GM19395 (cell line): ENCODE data around the gene RESF1.
"Not testable (repeated sequence)": the region's sequence is repeated elsewhere in the genome, so short reads cannot be mapped to it uniquely, and the experiment has no call there.

Source experiments
- ATAC-seq: cut with Tn5 transposase; IDR thresholded peaks from one replicate; pipeline ENCODE4 v1.9.1; 2021; ENCODE audit warnings: mild to moderate bottlenecking, moderate library complexity; ENCODE audit not compliant: unreplicated experiment

Gene RESF1

DNA sequence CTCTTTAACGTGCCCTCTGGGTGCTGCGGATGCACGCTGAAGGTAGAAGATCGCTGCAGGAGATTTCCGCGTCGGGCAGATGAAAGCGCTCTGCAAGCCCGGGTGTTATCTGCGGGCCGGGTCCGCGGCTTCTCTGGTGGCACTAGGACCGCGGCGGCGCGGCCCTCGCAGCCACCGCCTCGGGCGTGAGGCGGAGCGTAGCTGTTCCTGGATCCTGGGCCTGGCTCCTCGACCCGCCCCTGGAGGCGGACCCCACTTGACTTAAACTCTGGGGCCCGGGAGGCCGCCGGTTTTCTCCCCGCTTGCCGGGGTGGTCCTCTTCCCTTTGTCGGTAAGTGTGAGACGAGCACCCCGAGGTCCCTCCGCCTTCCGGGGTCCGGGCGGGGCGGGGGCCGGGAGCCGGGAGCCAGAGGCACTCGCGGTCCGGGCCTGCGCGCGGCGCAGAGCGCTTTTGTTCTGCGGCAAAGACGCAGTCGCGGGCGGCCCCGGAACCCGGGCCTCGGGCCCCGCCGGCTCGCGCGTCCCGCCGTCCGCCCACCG, at the start of gene RESF1:
Gene RESF1 (plus strand): TSS at position 255 of the 540 bp plus-strand sequence. CDS start 21,541 bp downstream, outside the sequence.
- peak; percentile 85 for ATAC-seq

DNA sequence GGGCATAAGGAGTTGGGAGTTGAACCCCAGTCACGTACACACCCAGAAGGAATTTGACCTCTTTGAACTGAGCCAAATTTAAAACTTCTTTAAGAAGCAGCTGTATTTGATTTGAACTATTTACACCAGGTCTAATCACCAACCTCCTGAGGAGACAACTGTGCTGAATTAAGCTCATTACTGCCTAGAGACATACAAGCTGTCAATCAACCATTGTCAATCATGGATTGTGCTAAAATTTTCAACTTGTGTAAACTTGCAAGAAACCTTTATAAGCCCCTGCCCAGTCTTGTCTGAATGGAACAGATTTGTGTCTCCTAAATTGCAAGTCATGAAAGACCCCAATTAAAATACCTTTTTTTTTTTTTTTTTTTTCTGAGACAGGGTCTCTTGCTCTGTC, 44.3 kb upstream of the RESF1 start:
- no peak for ATAC-seq

DNA sequence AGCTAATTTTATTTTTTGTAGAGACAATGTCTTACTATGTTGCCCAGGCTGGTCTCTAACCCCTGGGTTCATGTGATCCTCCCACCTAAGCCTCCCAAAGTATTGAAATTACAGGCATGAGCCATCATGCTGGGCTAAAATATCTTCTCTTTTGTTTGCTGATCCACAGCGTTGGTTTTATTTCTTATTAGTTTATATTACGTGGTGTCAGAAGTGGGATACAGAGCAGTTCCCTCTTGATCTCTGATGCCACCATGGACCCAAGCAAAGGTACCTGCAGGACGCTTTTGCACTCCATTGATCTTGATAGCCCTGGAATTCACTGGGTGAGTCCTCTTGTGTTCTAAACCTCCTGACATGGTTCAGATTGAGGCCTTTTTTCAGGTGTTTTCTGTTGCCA, 43.8 kb upstream of the RESF1 start:
- ATAC-seq = no peak

GRCh38 chr12:31922341-31923062, 36.7 kb upstream of the RESF1 start:
- ATAC-seq = no peak

- no peak for ATAC-seq
Observed at GRCh38 chr12:31923063-31923412, 36.2 kb upstream of the RESF1 start.

DNA sequence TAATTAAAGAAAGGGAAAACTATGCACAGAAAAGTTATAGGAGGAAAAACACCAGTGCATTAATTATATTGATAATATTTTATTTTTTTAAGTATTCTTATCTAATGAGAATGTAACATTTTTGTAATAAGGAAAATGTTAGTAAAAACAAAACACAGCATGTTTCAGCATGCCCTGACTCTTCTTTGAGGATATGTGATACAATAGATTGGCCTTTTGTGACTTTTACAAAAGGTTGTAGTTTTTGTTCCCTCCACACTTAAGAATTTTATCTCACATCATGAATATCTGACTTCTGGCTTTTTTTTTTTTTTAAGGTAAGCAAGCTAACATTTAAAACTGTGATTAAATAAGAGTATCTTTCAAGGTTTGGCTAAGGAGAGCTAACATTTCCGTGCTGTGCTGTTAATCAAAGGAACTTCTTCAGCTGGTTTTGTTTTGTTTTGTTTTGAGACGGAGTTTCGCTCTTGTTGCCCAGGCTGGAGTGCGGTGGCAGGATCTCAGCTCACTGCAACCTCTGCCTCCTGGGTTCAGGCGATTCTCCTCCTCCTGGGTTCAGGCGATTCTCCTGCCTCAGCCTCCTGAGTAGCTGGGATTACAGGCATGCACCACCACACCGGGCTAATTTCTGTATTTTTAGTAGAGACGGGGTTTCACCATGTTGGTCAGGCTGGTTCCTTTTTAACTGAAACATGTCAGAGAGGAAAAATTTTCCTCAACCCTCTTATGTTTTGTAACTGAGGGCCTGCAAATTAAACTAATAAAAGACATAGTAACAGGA, 30.8 kb upstream of the RESF1 start:
- ATAC-seq = peak; percentile 67

DNA sequence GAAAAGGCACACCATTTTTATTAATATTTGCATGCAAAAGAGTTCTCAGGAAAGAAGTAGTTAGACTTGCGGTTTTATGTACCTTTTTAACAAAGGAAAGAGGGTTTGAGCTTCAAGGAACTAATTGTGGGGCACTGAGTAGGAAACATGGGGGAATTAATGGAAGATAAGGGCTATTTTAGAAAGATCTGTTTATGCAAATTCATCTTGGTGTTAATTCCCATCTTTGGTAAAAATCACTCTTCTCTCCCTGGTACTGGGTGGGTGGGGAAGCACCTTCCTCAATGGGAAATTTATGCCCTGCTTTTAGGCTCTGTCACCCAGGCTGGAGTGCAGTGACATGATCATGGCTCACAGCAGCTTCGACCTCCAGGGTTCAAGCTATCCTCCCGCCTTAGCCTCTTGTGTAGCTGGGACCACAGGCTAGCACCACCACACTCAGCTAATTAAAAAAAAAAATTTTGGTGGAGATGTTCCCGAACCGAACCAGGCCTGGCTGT, 30.1 kb upstream of the RESF1 start:
- no peak for ATAC-seq

GRCh38 chr12:31931796-31932715, 27.2 kb upstream of the RESF1 start:
- no peak for ATAC-seq

DNA sequence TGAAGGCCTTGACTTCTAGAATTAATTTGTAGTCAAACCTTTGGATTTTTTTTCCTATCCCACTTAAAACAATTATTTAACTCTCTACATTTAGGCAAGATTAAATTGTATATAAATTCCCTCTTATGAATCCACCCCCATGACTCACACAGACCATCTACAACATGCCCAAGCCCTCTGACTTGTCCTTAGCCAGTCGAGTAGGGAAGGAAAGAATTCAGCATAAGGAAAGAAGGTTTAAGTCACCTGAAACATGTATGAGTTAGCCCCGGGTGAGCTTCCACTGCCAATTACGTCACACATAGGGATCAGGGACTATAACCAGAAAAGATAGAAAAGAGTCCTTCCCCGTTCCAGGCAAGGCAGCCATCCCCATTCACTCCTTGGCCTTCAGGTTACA, 14.9 kb upstream of the RESF1 start:
- no peak for ATAC-seq

GRCh38 chr12:31947971-31948370, 11.2 kb upstream of the RESF1 start:
- no peak for ATAC-seq

DNA sequence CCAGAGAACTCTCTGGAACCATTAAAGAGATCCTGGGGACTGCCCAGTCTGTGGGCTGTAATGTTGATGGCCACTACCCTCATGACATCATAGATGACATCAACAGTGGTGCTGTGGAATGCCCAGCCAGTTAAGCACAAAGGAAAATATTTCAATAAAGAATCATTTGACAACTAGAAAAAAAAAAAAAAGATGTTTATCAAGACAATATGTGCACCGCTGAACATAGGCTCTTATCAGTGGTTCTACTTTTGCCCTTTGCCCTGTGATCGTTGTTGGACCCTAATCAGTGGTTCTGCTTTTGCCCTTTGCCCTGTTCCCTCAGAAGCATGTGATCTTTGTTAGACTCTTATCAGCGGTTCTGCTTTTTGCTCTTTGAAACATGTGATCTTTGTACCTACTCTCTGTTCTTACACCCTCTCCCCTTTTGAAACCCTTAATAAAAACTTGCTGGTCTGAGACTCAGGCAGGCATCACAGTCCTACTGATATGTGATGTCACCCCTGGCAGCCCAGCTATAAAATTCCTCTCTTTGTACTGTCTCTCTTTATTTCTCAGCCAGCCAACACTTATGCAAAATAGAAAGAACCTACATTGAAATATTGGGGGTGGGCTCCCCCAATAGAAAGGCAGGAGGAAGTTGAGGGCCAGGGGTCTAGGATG, 10.4 kb upstream of the RESF1 start:
- ATAC-seq = not testable (repeated sequence)

- no peak for ATAC-seq
Observed at GRCh38 chr12:31950088-31950487, 9.1 kb upstream of the RESF1 start.

DNA sequence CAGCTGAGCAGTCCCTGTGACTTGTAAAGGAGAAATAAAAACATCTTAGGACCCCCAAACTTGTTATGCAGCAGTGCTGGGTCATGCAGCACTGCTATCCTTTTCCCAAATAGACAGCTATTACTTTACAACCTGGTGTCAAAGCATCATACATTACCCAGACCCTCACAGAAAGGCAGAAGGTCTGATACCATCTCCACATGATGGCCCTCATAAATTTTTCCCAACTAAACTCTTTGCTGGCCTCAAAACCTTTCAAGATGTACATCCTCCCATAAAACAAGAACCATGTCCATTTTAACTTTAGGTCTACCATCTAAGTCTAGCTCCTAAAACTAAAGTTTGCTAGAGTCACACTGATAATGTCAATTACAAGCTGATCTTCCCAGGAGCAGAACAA, 8.7 kb upstream of the RESF1 start:
- ATAC-seq = no peak

DNA sequence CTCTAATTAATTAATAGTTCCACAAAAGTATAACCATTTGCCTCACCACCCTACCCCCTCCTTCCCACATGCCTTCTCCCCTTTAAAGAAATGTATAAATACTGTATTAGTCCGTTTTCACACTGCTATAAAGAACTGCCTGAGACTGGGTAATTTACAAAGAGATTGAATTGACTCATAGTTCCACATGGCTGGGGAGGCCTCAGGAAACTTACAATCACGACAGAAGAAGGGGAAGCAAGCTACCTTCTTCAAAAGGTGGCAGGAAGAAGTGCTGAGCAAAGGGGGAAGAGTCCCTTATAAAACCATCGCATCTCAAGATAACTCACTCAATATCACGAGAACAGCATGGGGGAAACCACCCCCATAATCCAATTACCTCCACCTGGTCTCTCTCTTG, 8.2 kb upstream of the RESF1 start:
- ATAC-seq = no peak

DNA sequence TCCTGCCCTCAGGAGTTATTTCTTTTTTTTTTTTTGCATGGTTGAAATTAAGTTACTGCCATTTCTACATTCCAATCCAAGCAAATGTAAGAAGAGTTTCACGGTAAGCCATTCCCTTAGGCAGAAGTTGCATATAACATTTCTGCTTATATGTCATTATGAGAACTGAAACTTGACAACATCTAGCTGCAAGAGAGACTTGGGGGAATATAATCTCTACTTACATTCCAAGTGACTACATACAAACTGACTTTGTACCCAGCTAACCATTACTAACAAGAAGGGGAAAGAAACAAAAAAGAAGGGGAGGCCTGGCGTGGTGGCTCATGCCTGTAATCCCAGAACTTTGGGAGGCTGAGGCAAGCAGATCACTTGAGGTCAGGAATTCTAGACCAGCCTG, 7.3 kb upstream of the RESF1 start:
- no peak for ATAC-seq

DNA sequence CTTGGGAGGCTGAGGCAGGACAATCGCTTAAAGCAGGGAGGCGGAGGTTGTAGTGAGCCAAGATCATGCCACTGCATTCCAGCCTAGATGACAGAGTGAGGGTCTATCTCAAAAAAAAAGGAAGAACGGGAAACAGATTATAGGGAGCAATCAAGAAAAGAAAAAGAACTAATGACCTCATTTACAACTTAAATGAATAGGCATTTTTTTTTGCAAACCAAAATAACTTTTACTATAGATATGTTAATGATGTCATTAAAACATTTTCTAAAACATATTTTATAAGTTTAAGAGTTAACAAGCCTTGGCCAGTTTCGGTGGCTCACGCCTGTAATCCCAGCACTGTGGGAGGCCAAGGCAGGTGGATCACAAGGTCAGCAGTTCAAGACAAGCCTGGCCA, 6.8 kb upstream of the RESF1 start:
- ATAC-seq = no peak

- no peak for ATAC-seq
Observed at GRCh38 chr12:31954925-31955858, 4.0 kb upstream of the RESF1 start.

- no peak for ATAC-seq
Observed at GRCh38 chr12:31958569-31959160, 550 bp upstream of the RESF1 start.
